Immature natural killer cell (primary cell): ENCODE results near the gene PRDM16. TPM values are rescaled to one million over a fixed set of nuclear protein-coding genes. Genes with fewer than 3 reads are reported as not detected.

ENCODE experiments used
- DNase-seq, 3 donors: peaks; one replicate each; pipeline ENCODE4 v3.0.0; 2022; ENCODE audit warnings: mixed read lengths in 1 of 3
- H3K27ac Mint-ChIP-seq, 6 donors: one replicate each; pipeline ENCODE4 v1.8.0; 2020; ENCODE audit warnings: mixed read lengths in 6 of 6, mild to moderate bottlenecking in 5 of 6, inconsistent platforms in 4 of 6, moderate library complexity in 3 of 6
- H3K27me3 Mint-ChIP-seq, 3 donors: one replicate each; pipeline ENCODE4 v1.8.0; 2020 to 2021; ENCODE audit warnings: low read depth in 3 of 3, mild to moderate bottlenecking in 3 of 3, mixed read lengths in 3 of 3, moderate library complexity in 3 of 3, inconsistent platforms in 1 of 3
- H3K36me3 Mint-ChIP-seq, 3 donors: one replicate each; pipeline ENCODE4 v1.8.0; 2020; ENCODE audit warnings: mixed read lengths in 3 of 3, inconsistent platforms in 2 of 3, mild to moderate bottlenecking in 2 of 3
- H3K4me1 Mint-ChIP-seq, 2 donors: one replicate each; pipeline ENCODE4 v1.8.0; 2020; ENCODE audit warnings: inconsistent platforms in 2 of 2, mild to moderate bottlenecking in 2 of 2, mixed read lengths in 2 of 2, moderate library complexity in 1 of 2
- H3K4me3 Mint-ChIP-seq, 5 donors: one replicate each; pipeline ENCODE4 v1.8.0; 2020; ENCODE audit warnings: mild to moderate bottlenecking in 5 of 5, mixed read lengths in 5 of 5, inconsistent platforms in 3 of 5, moderate library complexity in 3 of 5
- H3K9me3 Mint-ChIP-seq, 6 donors: one replicate each; pipeline ENCODE4 v1.8.0; 2020; ENCODE audit warnings: mild to moderate bottlenecking in 6 of 6, mixed read lengths in 6 of 6, inconsistent platforms in 4 of 6, moderate library complexity in 3 of 6
- polyA plus RNA-seq, 3 donors: library from polyadenylated mRNA; unstranded; fragments of 300-500 nt; fragmentation: Illumina TruSeq; gene quantifications; one replicate each; pipeline ENCODE4 v1.2.3, GENCODE V29; 2021

Gene PRDM16
- polyA plus RNA-seq, 3 donors from 2014 or later = 0.17 to 0.29 (median 0.22) TPM

- no peaks in the 10 kb centered on the region for H3K4me1 Mint-ChIP-seq
- H3K4me3 Mint-ChIP-seq = no peak overlapping the region
- H3K27ac Mint-ChIP-seq = no peak overlapping the region
- no peak for DNase-seq
- peaks cover 3 to 13% (median 6%) of the 10 kb centered on the region in 3 donors for H3K27me3 Mint-ChIP-seq
- H3K9me3 Mint-ChIP-seq = peaks cover 8 to 22% (median 17%) of the 10 kb centered on the region in 6 donors
- peaks cover 0 to 7% (median 0%) of the 10 kb centered on the region in 3 donors for H3K36me3 Mint-ChIP-seq
Measured at GRCh38 chr1:3339856-3340255, 270.9 kb downstream of the PRDM16 start.

- Mint-ChIP-seq H3K27me3 (peaks cover 3 to 13% (median 11%) of the 10 kb centered on the region in 3 donors), H3K4me3 (no peak overlapping the region), H3K9me3 (peaks cover 8 to 25% (median 21%) of the 10 kb centered on the region in 6 donors), H3K36me3 (peaks cover 0 to 7% (median 0%) of the 10 kb centered on the region in 3 donors), H3K27ac (no peak overlapping the region), H3K4me1 (no peaks in the 10 kb centered on the region)
- no peak for DNase-seq
Measured at GRCh38 chr1:3340548-3341235, 271.7 kb downstream of the PRDM16 start.

DNA sequence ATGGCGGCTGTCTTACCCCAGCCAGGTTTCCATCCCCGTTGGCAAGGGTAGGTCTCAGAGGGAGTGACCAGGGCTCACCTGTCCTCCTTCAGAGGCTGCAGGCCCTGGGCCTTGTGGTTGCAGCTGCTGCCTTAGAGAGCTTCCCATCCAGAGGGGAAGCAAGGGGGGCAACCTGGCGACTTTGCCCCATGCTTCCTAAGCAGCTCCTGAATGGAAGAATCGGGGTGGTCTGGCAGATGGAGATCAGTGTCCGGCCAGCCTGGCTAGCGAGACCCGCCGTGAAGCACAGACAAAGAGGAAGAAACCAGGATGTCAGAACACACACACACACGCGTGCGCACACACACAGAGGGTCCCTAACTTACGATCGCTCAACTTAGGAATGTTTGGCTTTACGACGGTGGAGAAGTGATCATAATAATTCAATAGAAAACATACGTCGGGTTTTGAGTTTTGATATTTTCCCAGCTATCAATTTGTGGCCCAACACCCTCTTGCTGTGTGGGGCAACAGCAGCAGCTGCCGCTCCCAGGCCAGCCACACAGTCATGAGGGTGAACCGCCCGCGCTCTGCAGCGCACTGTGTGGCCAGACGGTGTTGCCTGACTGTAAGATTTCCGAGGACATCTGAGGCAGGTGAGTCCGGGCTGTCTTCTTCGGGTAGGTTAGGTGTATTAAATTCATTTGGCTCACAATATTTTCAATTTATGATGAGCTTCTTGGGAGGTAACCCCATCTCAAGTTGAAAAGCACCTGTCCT is 272.4 kb downstream of the PRDM16 start:
- Mint-ChIP-seq H3K27ac (no peak overlapping the region), H3K27me3 (peaks cover 3 to 13% (median 12%) of the 10 kb centered on the region in 3 donors), H3K4me1 (no peaks in the 10 kb centered on the region), H3K36me3 (peaks cover 0 to 7% (median 0%) of the 10 kb centered on the region in 3 donors), H3K9me3 (peaks cover 8 to 25% (median 21%) of the 10 kb centered on the region in 6 donors), H3K4me3 (no peak overlapping the region)
- DNase-seq = no peak

- no peak overlapping the region for H3K27ac Mint-ChIP-seq
- H3K27me3 Mint-ChIP-seq = peaks cover 3 to 16% (median 13%) of the 10 kb centered on the region in 3 donors
- peaks cover 0 to 7% (median 0%) of the 10 kb centered on the region in 3 donors for H3K36me3 Mint-ChIP-seq
- peaks cover 8 to 25% (median 21%) of the 10 kb centered on the region in 6 donors for H3K9me3 Mint-ChIP-seq
- H3K4me1 Mint-ChIP-seq = no peaks in the 10 kb centered on the region
- no peak for DNase-seq
- H3K4me3 Mint-ChIP-seq = no peak overlapping the region
Measured at GRCh38 chr1:3342960-3343359, 274.0 kb downstream of the PRDM16 start.

DNA sequence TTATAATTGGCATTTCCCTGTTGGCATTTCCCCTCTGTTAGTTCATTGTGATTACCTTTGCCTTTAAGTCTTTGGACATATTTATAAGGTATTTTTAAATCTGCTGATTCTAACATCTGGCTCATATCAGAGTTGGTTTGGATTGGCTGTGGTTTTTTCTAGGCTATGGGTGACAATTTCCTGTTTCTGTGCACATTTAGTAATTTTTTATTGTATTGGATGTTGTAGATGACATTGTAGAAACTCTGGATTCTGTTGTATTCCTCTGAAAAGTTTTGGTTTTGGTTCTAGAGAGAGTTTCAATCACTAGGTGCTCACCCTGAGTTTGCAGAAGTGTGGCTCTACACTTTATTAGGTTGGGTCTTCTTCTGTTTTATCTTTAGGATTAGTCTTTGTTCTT is 275.4 kb downstream of the PRDM16 start:
- Mint-ChIP-seq H3K4me1 (no peaks in the 10 kb centered on the region), H3K27me3 (peaks cover 3 to 16% (median 9%) of the 10 kb centered on the region in 3 donors), H3K9me3 (peaks cover 8 to 25% (median 21%) of the 10 kb centered on the region in 6 donors), H3K4me3 (no peak overlapping the region), H3K36me3 (peaks cover 0 to 7% (median 0%) of the 10 kb centered on the region in 3 donors), H3K27ac (no peak overlapping the region)
- DNase-seq = no peak

DNA sequence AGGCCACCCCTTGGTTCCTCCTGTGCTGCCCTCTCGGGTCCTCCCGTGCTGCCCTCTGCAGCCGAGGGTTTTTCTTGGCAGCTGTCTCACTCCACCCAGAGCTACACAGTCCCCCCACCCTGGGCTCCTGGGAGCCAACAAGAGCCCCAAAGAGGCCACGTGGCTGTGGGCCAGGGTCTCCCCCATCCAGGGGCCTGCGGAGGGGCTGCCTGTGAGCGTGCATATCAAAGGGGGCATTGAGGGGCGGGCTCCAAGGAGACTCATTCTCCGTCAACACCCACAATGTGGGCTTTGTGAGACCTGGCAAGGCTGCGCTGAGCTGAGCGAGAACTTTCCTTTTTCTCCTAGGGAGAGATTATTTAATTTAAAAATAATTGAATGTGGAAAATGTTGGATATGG is 276.8 kb downstream of the PRDM16 start:
- peaks cover 3 to 16% (median 3%) of the 10 kb centered on the region in 3 donors for H3K27me3 Mint-ChIP-seq
- DNase-seq = no peak
- peaks cover 0 to 7% (median 0%) of the 10 kb centered on the region in 3 donors for H3K36me3 Mint-ChIP-seq
- no peaks in the 10 kb centered on the region for H3K4me1 Mint-ChIP-seq
- H3K4me3 Mint-ChIP-seq = no peak overlapping the region
- peaks cover 8 to 25% (median 21%) of the 10 kb centered on the region in 6 donors for H3K9me3 Mint-ChIP-seq
- no peak overlapping the region for H3K27ac Mint-ChIP-seq

DNA sequence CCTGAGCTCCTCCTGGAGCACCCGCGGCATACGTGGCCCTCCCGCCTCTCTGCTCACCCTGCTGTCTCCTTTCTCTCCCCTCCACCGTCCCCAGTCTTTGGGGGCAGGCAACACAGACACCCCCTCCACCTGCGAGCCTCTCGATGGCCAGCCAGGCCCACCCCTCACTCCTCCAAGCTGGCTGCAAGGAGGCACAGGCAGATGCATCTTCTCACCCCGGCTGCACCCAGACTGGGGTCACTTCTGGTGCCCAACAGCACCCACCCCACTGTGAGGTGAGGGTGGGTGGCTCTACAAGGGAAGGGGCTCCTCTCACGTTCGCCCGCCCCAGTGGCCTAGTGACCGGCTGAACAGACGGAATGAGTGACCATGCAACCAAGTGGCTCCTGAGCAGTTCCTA is 277.5 kb downstream of the PRDM16 start:
- H3K4me1 Mint-ChIP-seq = no peaks in the 10 kb centered on the region
- H3K36me3 Mint-ChIP-seq = peaks cover 0 to 7% (median 0%) of the 10 kb centered on the region in 3 donors
- DNase-seq = no peak
- H3K9me3 Mint-ChIP-seq = peaks cover 8 to 25% (median 21%) of the 10 kb centered on the region in 6 donors
- H3K27ac Mint-ChIP-seq = no peak overlapping the region
- H3K27me3 Mint-ChIP-seq = peaks cover 0 to 16% (median 0%) of the 10 kb centered on the region in 3 donors
- H3K4me3 Mint-ChIP-seq = no peak overlapping the region

DNA sequence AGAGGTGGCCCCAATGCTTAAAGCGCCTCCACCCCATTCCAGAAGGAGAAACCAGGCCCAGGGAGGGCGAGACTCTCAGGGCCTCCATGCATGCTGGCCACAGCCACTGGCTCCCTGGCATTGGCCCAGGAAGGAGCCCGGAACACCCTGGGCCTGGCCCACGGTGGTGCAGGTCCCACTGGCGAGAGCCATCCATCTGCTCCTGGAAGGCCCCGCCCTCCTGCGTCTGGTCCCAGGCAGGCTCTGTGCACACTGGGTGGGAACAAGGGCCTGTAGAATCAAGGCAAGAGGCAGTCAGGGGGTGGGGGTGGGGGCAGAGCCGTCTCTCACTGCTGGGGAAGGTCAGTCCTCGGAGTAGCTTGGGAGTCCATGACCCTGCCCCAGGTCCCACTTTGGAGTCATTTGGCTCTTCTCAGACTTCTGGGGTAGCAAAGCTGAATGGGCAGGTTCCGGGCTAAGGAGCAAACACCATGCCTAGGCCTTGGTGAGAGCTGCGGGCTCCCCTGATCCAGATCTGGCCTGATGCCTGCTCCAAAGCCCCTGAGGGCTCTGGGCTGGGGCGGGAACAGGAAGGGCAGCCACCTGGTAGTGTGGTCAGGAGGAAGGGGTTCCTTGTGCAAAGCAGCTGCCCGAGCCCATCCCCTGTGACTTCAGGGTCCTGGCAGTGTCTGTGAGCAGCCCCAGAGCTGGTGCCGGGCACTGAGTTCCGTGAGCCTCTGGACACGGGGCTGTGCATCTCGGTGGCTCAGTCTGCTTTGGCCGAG is 278.4 kb downstream of the PRDM16 start:
- no peak for DNase-seq
- Mint-ChIP-seq H3K27ac (no peak overlapping the region), H3K27me3 (peaks cover 2 to 15% (median 2%) of the 10 kb centered on the region in 3 donors), H3K36me3 (peaks cover 0 to 7% (median 0%) of the 10 kb centered on the region in 3 donors), H3K4me3 (no peak overlapping the region), H3K4me1 (no peaks in the 10 kb centered on the region), H3K9me3 (peaks cover 8 to 25% (median 21%) of the 10 kb centered on the region in 6 donors)

DNA sequence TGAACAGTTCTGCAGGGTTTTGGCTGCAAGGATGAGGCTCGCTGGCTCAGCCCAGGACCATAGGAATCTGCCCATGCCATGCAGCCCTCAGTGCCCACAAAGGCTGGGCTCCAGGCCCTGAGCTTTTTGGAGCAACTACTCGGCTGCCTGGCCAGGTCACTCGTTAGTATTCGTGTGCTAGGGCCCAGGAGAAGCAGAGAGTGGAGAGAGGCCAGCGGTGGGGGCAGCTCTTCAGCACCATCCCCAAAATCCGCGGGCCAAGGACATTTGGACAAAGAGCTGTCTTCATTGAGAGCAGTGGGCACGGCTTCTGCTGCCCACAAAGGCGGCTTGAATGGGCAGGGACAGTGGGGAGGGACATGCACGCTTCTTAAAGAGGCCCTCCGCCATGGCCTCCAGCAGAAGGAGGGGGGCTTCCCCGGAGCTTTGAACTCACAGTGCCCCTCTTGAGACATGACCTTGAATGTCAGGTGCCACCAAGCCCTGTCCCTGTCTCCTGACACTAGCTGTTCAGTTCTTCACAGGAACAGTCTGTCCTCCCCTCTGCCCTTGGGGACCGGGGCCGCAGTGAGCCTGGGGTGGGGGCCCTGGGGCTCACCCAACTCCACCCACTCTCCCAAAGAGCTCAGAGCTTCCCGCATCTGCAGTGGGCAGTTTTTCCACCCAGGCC is 279.3 kb downstream of the PRDM16 start:
- no peak for DNase-seq
- Mint-ChIP-seq H3K4me3 (no peak overlapping the region), H3K4me1 (no peaks in the 10 kb centered on the region), H3K27me3 (peaks cover 2 to 13% (median 2%) of the 10 kb centered on the region in 3 donors), H3K9me3 (peaks cover 8 to 20% (median 16%) of the 10 kb centered on the region in 6 donors), H3K36me3 (peaks cover 0 to 7% (median 0%) of the 10 kb centered on the region in 3 donors), H3K27ac (no peak overlapping the region)

- H3K9me3 Mint-ChIP-seq = peaks cover 3 to 10% (median 8%) of the 10 kb centered on the region in 6 donors
- no peak for DNase-seq
- no peak overlapping the region for H3K27ac Mint-ChIP-seq
- no peak overlapping the region for H3K4me3 Mint-ChIP-seq
- peaks cover 0 to under 1% (median 0%) of the 10 kb centered on the region in 3 donors for H3K36me3 Mint-ChIP-seq
- peaks cover 2 to 13% (median 2%) of the 10 kb centered on the region in 3 donors for H3K27me3 Mint-ChIP-seq
- H3K4me1 Mint-ChIP-seq = no peaks in the 10 kb centered on the region
Measured at GRCh38 chr1:3349161-3349967, 280.4 kb downstream of the PRDM16 start.

- H3K36me3 Mint-ChIP-seq = no peaks in the 10 kb centered on the region
Measured at GRCh38 chr1:3349968-3350299, 280.9 kb downstream of the PRDM16 start.

DNA sequence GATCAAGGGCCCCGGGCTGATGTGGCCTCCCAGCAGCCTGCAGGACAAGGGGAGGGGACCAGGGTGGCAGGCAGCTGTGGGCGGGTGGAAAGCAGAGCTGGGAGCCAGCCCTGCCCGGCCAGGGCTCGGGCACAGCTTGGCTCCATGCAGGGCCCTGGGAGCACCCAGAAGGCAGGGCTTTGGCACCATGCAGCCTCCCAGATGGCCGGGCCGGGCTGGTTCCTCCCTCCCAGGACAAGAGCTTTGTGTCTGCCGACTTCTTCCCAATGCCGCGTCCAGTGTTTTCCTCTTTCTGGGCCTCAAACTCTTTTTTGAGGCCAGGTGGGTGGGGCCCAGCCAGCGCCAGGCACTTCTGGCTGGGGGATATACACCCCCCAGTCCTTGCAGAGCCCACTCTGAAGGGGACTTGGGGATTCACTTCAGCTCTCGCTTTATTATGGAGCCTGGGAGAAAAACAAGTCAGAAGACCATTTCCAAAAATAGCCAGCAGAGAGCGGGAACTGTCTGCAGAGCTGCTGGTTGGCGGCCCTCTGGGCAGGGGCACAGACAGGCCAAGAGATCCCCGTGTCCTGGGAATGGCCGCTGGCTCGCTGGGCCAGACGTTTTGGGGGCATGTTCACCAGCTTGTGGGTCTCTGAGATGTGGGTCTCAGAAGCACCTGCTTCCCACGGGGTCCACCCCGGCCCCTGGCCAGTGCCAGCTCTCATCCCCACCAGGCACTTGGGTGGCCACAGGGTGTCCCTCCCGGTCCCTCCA is 281.7 kb downstream of the PRDM16 start:
- H3K36me3 Mint-ChIP-seq = no peaks in the 10 kb centered on the region
- no peak for DNase-seq
- H3K4me1 Mint-ChIP-seq = no peaks in the 10 kb centered on the region
- H3K27me3 Mint-ChIP-seq = peaks cover 2 to 6% (median 2%) of the 10 kb centered on the region in 3 donors
- H3K4me3 Mint-ChIP-seq = no peak overlapping the region
- H3K9me3 Mint-ChIP-seq = no peaks in the 10 kb centered on the region
- no peak overlapping the region for H3K27ac Mint-ChIP-seq

More at GRCh38 chr1:3349968-3350299, 280.9 kb downstream of the PRDM16 start:
- Mint-ChIP-seq H3K27ac (no peak overlapping the region), H3K4me1 (no peaks in the 10 kb centered on the region), H3K27me3 (peaks cover 2 to 10% (median 2%) of the 10 kb centered on the region in 3 donors), H3K9me3 (peaks cover 0 to 4% (median 3%) of the 10 kb centered on the region in 6 donors), H3K4me3 (no peak overlapping the region)
- DNase-seq = no peak
